Measurements from ENCODE around the gene RNF213. TPM values are rescaled to one million over a fixed set of nuclear protein-coding genes. Genes with fewer than 3 reads are reported as not detected.

Gene RNF213
- total RNA-seq, 2 donors from 2014 or later = 150 to 174 TPM

GRCh38 chr17:80287038-80287437 is 26.4 kb downstream of the RNF213 start:
- no peak for DNase-seq (ENCODE audit: low spot score)
- no peak overlapping the region for H3K27ac ChIP-seq
- no peaks in the 10 kb centered on the region for H3K4me1 ChIP-seq (ENCODE audit: control insufficient read depth in 1 of 2, low read depth in 2 of 2)
- no peak for ATAC-seq (ENCODE audit: insufficient number of reproducible peaks, low FRiP score, low read depth)
- H3K27me3 ChIP-seq (replicated peaks; ENCODE audit: insufficient read depth) = no peaks in the 10 kb centered on the region
- H3K9me3 ChIP-seq = no peaks in the 10 kb centered on the region
- H3K4me3 ChIP-seq = no peak overlapping the region
- H3K36me3 ChIP-seq = peaks cover 40% of the 10 kb centered on the region
- TF ChIP-seq CTCF (IDR thresholded peaks at IDR 0.05) = no peak

- Histone ChIP-seq H3K27me3 (replicated peaks; ENCODE audit: insufficient read depth) (no peaks in the 10 kb centered on the region), H3K9me3 (no peaks in the 10 kb centered on the region), H3K36me3 (peaks cover 45% of the 10 kb centered on the region), H3K4me3 (no peak overlapping the region), H3K27ac (no peak overlapping the region), H3K4me1 (ENCODE audit: control insufficient read depth in 1 of 2, low read depth in 2 of 2) (no peaks in the 10 kb centered on the region)
- no peak for DNase-seq (ENCODE audit: low spot score)
- no peak for TF ChIP-seq CTCF (IDR thresholded peaks at IDR 0.05)
- no peak for ATAC-seq (ENCODE audit: insufficient number of reproducible peaks, low FRiP score, low read depth)
These were observed 27.3 kb downstream of the RNF213 start for GRCh38 chr17:80287806-80288567.

GRCh38 chr17:80289616-80290015 is 29.0 kb downstream of the RNF213 start:
- Histone ChIP-seq H3K4me3 (no peak overlapping the region), H3K27me3 (replicated peaks; ENCODE audit: insufficient read depth) (no peaks in the 10 kb centered on the region), H3K36me3 (peaks cover 50% of the 10 kb centered on the region), H3K27ac (no peak overlapping the region), H3K4me1 (ENCODE audit: control insufficient read depth in 1 of 2, low read depth in 2 of 2) (no peaks in the 10 kb centered on the region), H3K9me3 (no peaks in the 10 kb centered on the region)
- ATAC-seq (ENCODE audit: insufficient number of reproducible peaks, low FRiP score, low read depth) = no peak
- DNase-seq (ENCODE audit: low spot score) = no peak
- TF ChIP-seq CTCF (IDR thresholded peaks at IDR 0.05) = no peak

DNA sequence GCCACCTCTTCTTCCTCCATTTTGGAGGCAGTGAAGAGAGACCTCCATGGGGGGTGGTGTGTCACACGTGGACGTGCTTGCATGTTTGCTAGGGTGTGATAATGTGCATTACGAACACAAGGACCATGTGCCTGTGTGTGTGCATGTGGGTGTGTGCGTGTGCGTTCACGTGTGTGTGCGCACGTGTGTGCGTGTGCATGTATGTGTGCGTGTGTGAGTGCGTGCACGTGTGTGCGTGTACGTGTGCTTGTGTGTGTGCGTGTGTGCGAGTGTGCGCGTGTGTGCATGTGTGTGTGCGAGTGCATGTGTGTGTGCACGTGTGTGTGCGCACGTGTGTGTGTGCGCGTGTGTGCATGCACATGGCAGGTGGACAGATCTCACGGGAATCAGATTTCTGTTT is 29.5 kb downstream of the RNF213 start:
- DNase-seq (ENCODE audit: low spot score) = no peak
- Histone ChIP-seq H3K27ac (no peak overlapping the region), H3K27me3 (replicated peaks; ENCODE audit: insufficient read depth) (no peaks in the 10 kb centered on the region), H3K9me3 (no peaks in the 10 kb centered on the region), H3K4me3 (no peak overlapping the region), H3K36me3 (peaks cover 55% of the 10 kb centered on the region), H3K4me1 (ENCODE audit: control insufficient read depth in 1 of 2, low read depth in 2 of 2) (no peaks in the 10 kb centered on the region)
- no peak for ATAC-seq (ENCODE audit: insufficient number of reproducible peaks, low FRiP score, low read depth)
- TF ChIP-seq CTCF (IDR thresholded peaks at IDR 0.05) = no peak

- no peaks in the 10 kb centered on the region for H3K4me1 ChIP-seq (ENCODE audit: control insufficient read depth in 1 of 2, low read depth in 2 of 2)
- no peak for DNase-seq (ENCODE audit: low spot score)
- no peak overlapping the region for H3K4me3 ChIP-seq
- no peak overlapping the region for H3K27ac ChIP-seq
- no peaks in the 10 kb centered on the region for H3K27me3 ChIP-seq (replicated peaks; ENCODE audit: insufficient read depth)
- H3K36me3 ChIP-seq = peaks cover 65% of the 10 kb centered on the region
- TF ChIP-seq CTCF (IDR thresholded peaks at IDR 0.05) = no peak
- no peak for ATAC-seq (ENCODE audit: insufficient number of reproducible peaks, low FRiP score, low read depth)
- no peaks in the 10 kb centered on the region for H3K9me3 ChIP-seq
These were observed 30.6 kb downstream of the RNF213 start for GRCh38 chr17:80291260-80291659.
